GM12878 (cell line): ENCODE measurements around the gene CCDC149.

ENCODE experiments used
- NRF1 ChIP-seq: conservative IDR thresholded peaks from 2 replicates; pipeline ENCODE4 v1.6.1; 2011; ENCODE audit warnings: mild to moderate bottlenecking, low read depth, low read length, improper control_type of control experiment
- TF ChIP-seq, protein P1 (sequence below), 3 experiments: IDR thresholded peaks in 2 of 3; conservative IDR thresholded peaks in 1 of 3; 2 replicates each; pipeline ENCODE4 v1.5.1; 2011; ENCODE audit warnings: low read depth in 3 of 3, low read length in 3 of 3, mild to moderate bottlenecking in 3 of 3, control low read depth in 2 of 3, moderate library complexity in 2 of 3, inconsistent platforms in 1 of 3, mixed read lengths in 1 of 3; ENCODE audit not compliant: control insufficient read depth in 2 of 3, insufficient read depth in 1 of 3; ENCODE audit errors: extremely low read depth in 1 of 3
- TF ChIP-seq, protein P2 (sequence below): fragments of 450-650 bp; IDR thresholded peaks from 2 replicates; pipeline ENCODE4 v1.6.1; 2016; ENCODE audit warnings: mild to moderate bottlenecking

DNA sequence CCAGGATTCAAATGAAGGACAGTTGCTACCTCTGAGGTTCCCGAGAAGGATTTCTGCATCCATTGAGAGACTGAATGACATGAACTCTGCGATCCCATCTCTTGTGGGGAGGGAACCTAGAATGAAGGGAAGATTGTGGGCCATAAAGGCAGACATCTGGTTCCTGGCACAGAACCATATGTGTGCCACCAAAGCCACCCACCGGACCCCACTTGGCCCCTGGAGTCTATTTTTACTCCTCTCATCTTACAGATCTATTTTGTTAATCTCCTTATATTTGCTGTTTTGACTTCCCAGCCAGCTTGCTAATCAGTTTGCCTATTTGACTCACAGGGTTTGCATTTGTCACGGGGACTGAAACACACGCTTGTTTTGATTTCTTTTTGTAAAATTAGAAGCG, 110.2 kb downstream of the CCDC149 start:
- TF ChIP-seq, protein P1, sequence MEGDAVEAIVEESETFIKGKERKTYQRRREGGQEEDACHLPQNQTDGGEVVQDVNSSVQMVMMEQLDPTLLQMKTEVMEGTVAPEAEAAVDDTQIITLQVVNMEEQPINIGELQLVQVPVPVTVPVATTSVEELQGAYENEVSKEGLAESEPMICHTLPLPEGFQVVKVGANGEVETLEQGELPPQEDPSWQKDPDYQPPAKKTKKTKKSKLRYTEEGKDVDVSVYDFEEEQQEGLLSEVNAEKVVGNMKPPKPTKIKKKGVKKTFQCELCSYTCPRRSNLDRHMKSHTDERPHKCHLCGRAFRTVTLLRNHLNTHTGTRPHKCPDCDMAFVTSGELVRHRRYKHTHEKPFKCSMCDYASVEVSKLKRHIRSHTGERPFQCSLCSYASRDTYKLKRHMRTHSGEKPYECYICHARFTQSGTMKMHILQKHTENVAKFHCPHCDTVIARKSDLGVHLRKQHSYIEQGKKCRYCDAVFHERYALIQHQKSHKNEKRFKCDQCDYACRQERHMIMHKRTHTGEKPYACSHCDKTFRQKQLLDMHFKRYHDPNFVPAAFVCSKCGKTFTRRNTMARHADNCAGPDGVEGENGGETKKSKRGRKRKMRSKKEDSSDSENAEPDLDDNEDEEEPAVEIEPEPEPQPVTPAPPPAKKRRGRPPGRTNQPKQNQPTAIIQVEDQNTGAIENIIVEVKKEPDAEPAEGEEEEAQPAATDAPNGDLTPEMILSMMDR (IDR thresholded peaks at IDR 0.05 in 2 of 3, conservative IDR thresholded peaks at IDR 0.05 in 1 of 3; ENCODE audit: control insufficient read depth in 2 of 3, extremely low read depth in 1 of 3, insufficient read depth in 1 of 3, low read depth in 3 of 3, low read length in 3 of 3) = no peak
- TF ChIP-seq, protein P2, sequence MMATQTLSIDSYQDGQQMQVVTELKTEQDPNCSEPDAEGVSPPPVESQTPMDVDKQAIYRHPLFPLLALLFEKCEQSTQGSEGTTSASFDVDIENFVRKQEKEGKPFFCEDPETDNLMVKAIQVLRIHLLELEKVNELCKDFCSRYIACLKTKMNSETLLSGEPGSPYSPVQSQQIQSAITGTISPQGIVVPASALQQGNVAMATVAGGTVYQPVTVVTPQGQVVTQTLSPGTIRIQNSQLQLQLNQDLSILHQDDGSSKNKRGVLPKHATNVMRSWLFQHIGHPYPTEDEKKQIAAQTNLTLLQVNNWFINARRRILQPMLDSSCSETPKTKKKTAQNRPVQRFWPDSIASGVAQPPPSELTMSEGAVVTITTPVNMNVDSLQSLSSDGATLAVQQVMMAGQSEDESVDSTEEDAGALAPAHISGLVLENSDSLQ = no peak
- no peak for TF ChIP-seq NRF1
